Thoracic aorta (tissue), 2 donors: Measurements from ENCODE around the gene NFATC2IP. TPM values are rescaled to one million over a fixed set of nuclear protein-coding genes. Genes with fewer than 3 reads are reported as not detected.
"Not testable (repeated sequence)": the region's sequence is repeated elsewhere in the genome, so short reads cannot be mapped to it uniquely, and the experiment has no call there.

Source experiments
- ATAC-seq: fragments of 150-250 bp; one replicate; pipeline ENCODE4 v1.8.0; 2017; ENCODE audit warnings: low read depth; ENCODE audit not compliant: insufficient number of reproducible peaks, low FRiP score
- DNase-seq: peaks from one replicate; pipeline ENCODE4 v3.0.0-alpha.2; 2020; ENCODE audit warnings: low spot score
- H3K27ac ChIP-seq, 2 donors: fragments of 200-600 bp; sonication (generic); 1 replicate in 1 of 2; 2 replicates in 1 of 2; pipeline ENCODE4 v1.5.1; 2016; ENCODE audit warnings: mild to moderate bottlenecking in 2 of 2, moderate library complexity in 2 of 2
- H3K27me3 ChIP-seq: fragments of 200-600 bp; sonication (generic); replicated peaks from 2 replicates; pipeline ENCODE4 v1.6.0; 2016; ENCODE audit warnings: mild to moderate bottlenecking; ENCODE audit not compliant: insufficient read depth
- H3K36me3 ChIP-seq: fragments of 200-600 bp; sonication (generic); one replicate; pipeline ENCODE4 v1.5.1; 2016
- H3K4me1 ChIP-seq, 2 donors: fragments of 200-600 bp; sonication (generic); 1 replicate in 1 of 2; 2 replicates in 1 of 2; pipeline versions ENCODE4 v1.5.1 to v1.6.0; 2016; ENCODE audit warnings: low read depth in 2 of 2, mild to moderate bottlenecking in 1 of 2; ENCODE audit not compliant: control insufficient read depth in 1 of 2
- H3K4me3 ChIP-seq: fragments of 200-600 bp; sonication (generic); 2 replicates; pipeline ENCODE4 v1.5.1; 2016; ENCODE audit warnings: mild to moderate bottlenecking
- H3K9me3 ChIP-seq: fragments of 200-600 bp; sonication (generic); 2 replicates; pipeline ENCODE4 v1.5.1; 2016
- CTCF ChIP-seq: fragments of 200-600 bp; sonication (generic); IDR thresholded peaks from one replicate; pipeline ENCODE4 v1.5.1; 2019; ENCODE audit warnings: antibody characterized with exemption
- total RNA-seq, 2 donors: library from RNA; depleted of rRNA; stranded (reverse); fragments of >200 nt; gene quantifications; one replicate each; pipeline versions ENCODE4 v1.1.0 to v1.2.3, GENCODE V29; 2016

The NFATC2IP gene
- total RNA-seq, 2 donors from 2014 or later: 38.4 to 45.5 TPM

GRCh38 chr16:28938721-28939120 lies 12.0 kb upstream of the NFATC2IP start:
- H3K27me3 ChIP-seq: no peaks in the 10 kb centered on the region
- H3K4me1 ChIP-seq: no peaks in the 10 kb centered on the region
- no peak overlapping the region for H3K4me3 ChIP-seq
- no peak for TF ChIP-seq CTCF
- H3K9me3 ChIP-seq: no peaks in the 10 kb centered on the region
- H3K27ac ChIP-seq: no peak overlapping the region
- DNase-seq (no peak), ATAC-seq (no peak)
- no peaks in the 10 kb centered on the region for H3K36me3 ChIP-seq

- not testable (repeated sequence) for H3K9me3 ChIP-seq, H3K27ac ChIP-seq, H3K36me3 ChIP-seq, ATAC-seq, H3K4me1 ChIP-seq, DNase-seq, H3K4me3 ChIP-seq, H3K27me3 ChIP-seq
These were observed 10.9 kb upstream of the NFATC2IP start for GRCh38 chr16:28939825-28940224.

- no peaks in the 10 kb centered on the region for H3K27me3 ChIP-seq
- H3K27ac ChIP-seq: no peak overlapping the region
- no peak for DNase-seq
- H3K9me3 ChIP-seq: no peaks in the 10 kb centered on the region
- ATAC-seq: no peak
- no peaks in the 10 kb centered on the region for H3K36me3 ChIP-seq
- peaks cover 7 to 13% of the 10 kb centered on the region in 2 donors for H3K4me1 ChIP-seq
- no peak overlapping the region for H3K4me3 ChIP-seq
- no peak for TF ChIP-seq CTCF
These were observed 7.5 kb upstream of the NFATC2IP start for GRCh38 chr16:28943281-28943680.

GRCh38 chr16:28946681-28947080 lies 4.1 kb upstream of the NFATC2IP start:
- DNase-seq: no peak
- Histone ChIP-seq H3K4me1 (peaks cover 8 to 21% of the 10 kb centered on the region in 2 donors), H3K4me3 (no peak overlapping the region), H3K9me3 (no peaks in the 10 kb centered on the region), H3K27ac (no peak overlapping the region), H3K36me3 (no peaks in the 10 kb centered on the region), H3K27me3 (no peaks in the 10 kb centered on the region)
- no peak for TF ChIP-seq CTCF
- ATAC-seq: no peak

- TF ChIP-seq CTCF: no peak
- DNase-seq (no peak), ATAC-seq (no peak)
- H3K4me3 ChIP-seq: peak overlapping the region; percentile 91
- no peaks in the 10 kb centered on the region for H3K27me3 ChIP-seq
- peaks cover 7 to 20% of the 10 kb centered on the region in 2 donors for H3K4me1 ChIP-seq
- H3K27ac ChIP-seq: peak overlapping the region; percentile 67 to 82
- peaks cover 20% of the 10 kb centered on the region for H3K36me3 ChIP-seq
- no peaks in the 10 kb centered on the region for H3K9me3 ChIP-seq
These were observed 740 bp downstream of the NFATC2IP start for GRCh38 chr16:28951410-28951943.

- H3K4me1 ChIP-seq: no peaks in the 10 kb centered on the region
- no peak overlapping the region for H3K27ac ChIP-seq
- H3K9me3 ChIP-seq: no peaks in the 10 kb centered on the region
- no peak overlapping the region for H3K4me3 ChIP-seq
- ATAC-seq (no peak), DNase-seq (no peak)
- no peaks in the 10 kb centered on the region for H3K27me3 ChIP-seq
- H3K36me3 ChIP-seq: peaks cover 49% of the 10 kb centered on the region
- TF ChIP-seq CTCF: no peak
These were observed 7.5 kb downstream of the NFATC2IP start for GRCh38 chr16:28958216-28958615.
